CD14-positive monocyte (primary cell): Measurements from ENCODE around the gene CYB5A. TPM values are rescaled to one million over a fixed set of nuclear protein-coding genes. Genes with fewer than 3 reads are reported as not detected.

Experiments used
- DNase-seq, 3 donors: peaks; one replicate each; pipeline ENCODE4 v3.0.0-alpha.2; 2011 to 2022
- H2AFZ ChIP-seq: 2 replicates; pipeline ENCODE4 v1.6.0; 2012; ENCODE audit warnings: mild to moderate bottlenecking, low read depth, low read length, inconsistent platforms; ENCODE audit not compliant: insufficient read depth, poor library complexity, severe bottlenecking
- H3K27ac ChIP-seq, 2 donors: 1 replicate in 1 of 2; 2 replicates in 1 of 2; pipeline ENCODE4 v1.5.1; 2012 to 2013; ENCODE audit warnings: low read length in 2 of 2, control low read depth in 1 of 2, inconsistent platforms in 1 of 2, low read depth in 1 of 2, mild to moderate bottlenecking in 1 of 2
- H3K27me3 ChIP-seq, 2 donors: one replicate each; pipeline versions ENCODE4 v1.6.0 to v1.6.1; 2011 to 2013; ENCODE audit warnings: low read length in 2 of 2; ENCODE audit not compliant: control insufficient read depth in 2 of 2, insufficient read depth in 2 of 2
- H3K36me3 ChIP-seq, 2 donors: replicated peaks in 1 of 2; 1 replicate in 1 of 2; 2 replicates in 1 of 2; pipeline versions ENCODE4 v1.5.1 to v1.6.1; 2012 to 2013; ENCODE audit warnings: low read length in 2 of 2, control low read depth in 1 of 2, inconsistent platforms in 1 of 2, mild to moderate bottlenecking in 1 of 2; ENCODE audit not compliant: insufficient read depth in 2 of 2, control insufficient read depth in 1 of 2
- H3K4me1 ChIP-seq, 2 donors: 1 replicate in 1 of 2; 2 replicates in 1 of 2; pipeline versions ENCODE4 v1.5.1 to v1.6.1; 2012 to 2013; ENCODE audit warnings: low read length in 2 of 2, control low read depth in 1 of 2, inconsistent platforms in 1 of 2, mild to moderate bottlenecking in 1 of 2, moderate library complexity in 1 of 2; ENCODE audit not compliant: insufficient read depth in 2 of 2, control insufficient read depth in 1 of 2
- H3K4me2 ChIP-seq: replicated peaks from 2 replicates; pipeline ENCODE3; 2012; ENCODE audit warnings: low read length, moderate library complexity, mild to moderate bottlenecking; ENCODE audit not compliant: poor library complexity, severe bottlenecking; ENCODE audit errors: extremely low read depth
- H3K4me3 ChIP-seq, 3 experiments: fragments of 200-600 bp in 1 of 3; sonication (generic) in 1 of 3; replicated peaks in 1 of 3; 1 replicate in 2 of 3; 2 replicates in 1 of 3; pipeline ENCODE4 v1.5.1; 2011 to 2013; ENCODE audit warnings: low read length in 3 of 3, mild to moderate bottlenecking in 3 of 3, control low read depth in 2 of 3, low read depth in 2 of 3, inconsistent platforms in 1 of 3, moderate library complexity in 1 of 3
- H3K79me2 ChIP-seq: 2 replicates; pipeline ENCODE4 v1.6.0; 2012; ENCODE audit warnings: mild to moderate bottlenecking, control low read depth, inconsistent platforms, low read length, moderate library complexity; ENCODE audit not compliant: insufficient read depth
- H3K9ac ChIP-seq: 2 replicates; pipeline ENCODE4 v1.6.0; 2017; ENCODE audit warnings: low read length, mild to moderate bottlenecking; ENCODE audit not compliant: insufficient read depth, poor library complexity, severe bottlenecking
- H3K9me3 ChIP-seq, 2 donors: replicated peaks in 1 of 2; 1 replicate in 1 of 2; 2 replicates in 1 of 2; pipeline versions ENCODE4 v1.5.1 to v1.6.1; 2012 to 2013; ENCODE audit warnings: low read length in 2 of 2, control low read depth in 1 of 2; ENCODE audit not compliant: control insufficient read depth in 1 of 2, insufficient read depth in 1 of 2
- H4K20me1 ChIP-seq: 2 replicates; pipeline ENCODE4 v1.6.0; 2012; ENCODE audit warnings: mild to moderate bottlenecking, low read length, control low read depth, moderate library complexity; ENCODE audit not compliant: insufficient read depth
- H3K27ac Mint-ChIP-seq, 7 donors: one replicate each; pipeline ENCODE4 v1.8.0; 2020; ENCODE audit warnings: mild to moderate bottlenecking in 7 of 7, mixed read lengths in 7 of 7, moderate library complexity in 6 of 7, inconsistent platforms in 2 of 7
- H3K27me3 Mint-ChIP-seq, 3 donors: one replicate each; pipeline ENCODE4 v1.8.0; 2021 to 2022; ENCODE audit warnings: low read depth in 3 of 3, mild to moderate bottlenecking in 3 of 3, mixed read lengths in 3 of 3, moderate library complexity in 3 of 3, inconsistent platforms in 1 of 3
- H3K36me3 Mint-ChIP-seq, 2 donors: one replicate each; pipeline ENCODE4 v1.8.0; 2020; ENCODE audit warnings: mixed read lengths in 2 of 2, inconsistent platforms in 1 of 2, mild to moderate bottlenecking in 1 of 2
- H3K4me1 Mint-ChIP-seq: one replicate; pipeline ENCODE4 v1.8.0; 2020; ENCODE audit warnings: mild to moderate bottlenecking, mixed read lengths
- H3K4me3 Mint-ChIP-seq, 2 donors: one replicate each; pipeline ENCODE4 v1.8.0; 2020; ENCODE audit warnings: mild to moderate bottlenecking in 2 of 2, mixed read lengths in 2 of 2, moderate library complexity in 1 of 2
- H3K9me3 Mint-ChIP-seq, 7 donors: one replicate each; pipeline ENCODE4 v1.8.0; 2020 to 2022; ENCODE audit warnings: mixed read lengths in 7 of 7, mild to moderate bottlenecking in 6 of 7, moderate library complexity in 6 of 7, inconsistent platforms in 2 of 7
- WGBS: methylation state at CpG from one replicate; pipeline ENCODE4 v1.1.5; 2013; ENCODE audit warnings: missing lambda C conversion rate; ENCODE audit not compliant: insufficient coverage; 5-methylcytosine and 5-hydroxymethylcytosine counted together
- intact Hi-C, 2 donors: fragments of 100-400 bp; cut with micrococcal nuclease; formaldehyde crosslinking; loops; one replicate each; pipeline versions ENCODE4 v1.15.0 to v1.15.1; 2023
- polyA plus RNA-seq, 3 donors: library from polyadenylated mRNA; depleted of rRNA in 1 of 3; unstranded in 2 of 3; stranded (reverse) in 1 of 3; fragments of 300-500 nt in 2 of 3; fragments of >200 nt in 1 of 3; fragmentation: Illumina TruSeq in 2 of 3; gene quantifications; 1 replicate in 2 of 3; 2 replicates in 1 of 3; pipeline ENCODE4 v1.2.3, GENCODE V29; 2012 to 2021
- TF ChIP-seq, protein P1 (sequence below): fragments of 200-600 bp; IDR thresholded peaks from one replicate; pipeline ENCODE4 v1.8.0; 2022; ENCODE audit warnings: antibody characterized with exemption, mild to moderate bottlenecking

The CYB5A gene
- polyA plus RNA-seq, 3 donors, result 19.0 to 27.6 (median 22.4) TPM

DNA sequence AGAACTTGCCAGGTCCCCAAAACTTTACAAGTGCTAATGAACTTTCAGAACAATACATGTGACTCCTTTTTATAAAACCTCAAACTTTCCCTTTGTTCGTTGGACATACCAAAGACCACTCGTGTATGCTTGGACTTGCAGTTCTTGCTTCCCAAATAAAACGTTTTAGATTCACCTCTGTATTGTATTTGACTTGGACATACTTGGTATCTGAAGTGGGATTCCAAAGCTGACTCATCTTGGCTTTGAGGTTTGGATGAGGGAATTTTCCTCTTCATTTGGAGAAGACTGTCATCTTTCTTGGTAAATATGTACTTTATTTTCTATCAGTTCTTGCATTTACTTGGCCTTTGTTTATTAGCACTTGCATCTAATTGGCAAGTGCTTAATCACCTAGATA, 8.0 kb upstream of the CYB5A start:
- TF ChIP-seq, protein P1, sequence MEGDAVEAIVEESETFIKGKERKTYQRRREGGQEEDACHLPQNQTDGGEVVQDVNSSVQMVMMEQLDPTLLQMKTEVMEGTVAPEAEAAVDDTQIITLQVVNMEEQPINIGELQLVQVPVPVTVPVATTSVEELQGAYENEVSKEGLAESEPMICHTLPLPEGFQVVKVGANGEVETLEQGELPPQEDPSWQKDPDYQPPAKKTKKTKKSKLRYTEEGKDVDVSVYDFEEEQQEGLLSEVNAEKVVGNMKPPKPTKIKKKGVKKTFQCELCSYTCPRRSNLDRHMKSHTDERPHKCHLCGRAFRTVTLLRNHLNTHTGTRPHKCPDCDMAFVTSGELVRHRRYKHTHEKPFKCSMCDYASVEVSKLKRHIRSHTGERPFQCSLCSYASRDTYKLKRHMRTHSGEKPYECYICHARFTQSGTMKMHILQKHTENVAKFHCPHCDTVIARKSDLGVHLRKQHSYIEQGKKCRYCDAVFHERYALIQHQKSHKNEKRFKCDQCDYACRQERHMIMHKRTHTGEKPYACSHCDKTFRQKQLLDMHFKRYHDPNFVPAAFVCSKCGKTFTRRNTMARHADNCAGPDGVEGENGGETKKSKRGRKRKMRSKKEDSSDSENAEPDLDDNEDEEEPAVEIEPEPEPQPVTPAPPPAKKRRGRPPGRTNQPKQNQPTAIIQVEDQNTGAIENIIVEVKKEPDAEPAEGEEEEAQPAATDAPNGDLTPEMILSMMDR, result no peak
- H3K27me3 Mint-ChIP-seq, result peaks cover 0 to 3% (median 2%) of the 10 kb centered on the region in 3 donors
- 82% methylated on average over 2 of the region's 3 CpGs for WGBS
- Histone ChIP-seq H3K9ac (no peak overlapping the region), H3K4me3 (no peak overlapping the region), H4K20me1 (no peaks in the 10 kb centered on the region), H2AFZ (no peak overlapping the region), H3K27me3 (no peaks in the 10 kb centered on the region), H3K4me1 (no peaks in the 10 kb centered on the region), H3K79me2 (no peaks in the 10 kb centered on the region), H3K36me3 (no peaks in the 10 kb centered on the region), H3K9me3 (no peaks in the 10 kb centered on the region), H3K27ac (no peak overlapping the region), H3K4me2 (no peak overlapping the region)
- no peak for DNase-seq
- H3K9me3 Mint-ChIP-seq, result peaks cover 0 to 6% (median 2%) of the 10 kb centered on the region in 7 donors
- intact Hi-C loops, result no loop called here
- H3K4me1 Mint-ChIP-seq, result no peaks in the 10 kb centered on the region
- H3K4me3 Mint-ChIP-seq, result no peak overlapping the region
- H3K36me3 Mint-ChIP-seq, result no peaks in the 10 kb centered on the region
- no peak overlapping the region for H3K27ac Mint-ChIP-seq

DNA sequence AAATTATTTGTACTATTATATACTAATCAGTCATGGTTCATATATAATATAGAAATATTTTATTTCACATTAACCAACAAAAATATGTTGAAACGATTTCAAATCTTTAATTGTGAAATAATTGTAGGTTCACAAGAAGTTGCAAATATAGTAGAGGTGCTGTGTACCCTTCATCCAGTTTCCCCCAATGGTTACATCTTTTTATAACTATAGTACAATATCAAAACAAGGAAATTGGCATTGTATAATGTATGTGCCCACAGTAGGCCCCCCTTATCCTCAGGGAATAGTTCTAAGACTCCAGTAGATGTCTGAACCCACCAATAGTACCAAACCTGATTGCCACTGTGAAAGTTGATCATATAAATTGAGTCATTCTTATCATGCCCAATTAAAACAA, 7.4 kb upstream of the CYB5A start:
- WGBS, result no CpG with 5 or more reads among the region's 1 CpG
- Histone ChIP-seq H3K27ac (no peak overlapping the region), H2AFZ (no peak overlapping the region), H3K9ac (no peak overlapping the region), H3K4me3 (no peak overlapping the region), H3K4me2 (no peak overlapping the region), H3K4me1 (no peaks in the 10 kb centered on the region), H3K9me3 (no peaks in the 10 kb centered on the region), H3K27me3 (no peaks in the 10 kb centered on the region), H3K79me2 (no peaks in the 10 kb centered on the region), H3K36me3 (no peaks in the 10 kb centered on the region), H4K20me1 (no peaks in the 10 kb centered on the region)
- no peaks in the 10 kb centered on the region for H3K4me1 Mint-ChIP-seq
- peaks cover 0 to 6% (median 2%) of the 10 kb centered on the region in 7 donors for H3K9me3 Mint-ChIP-seq
- no peaks in the 10 kb centered on the region for H3K36me3 Mint-ChIP-seq
- no peak overlapping the region for H3K27ac Mint-ChIP-seq
- H3K27me3 Mint-ChIP-seq, result peaks cover 0 to 2% (median 1%) of the 10 kb centered on the region in 3 donors
- H3K4me3 Mint-ChIP-seq, result no peak overlapping the region
- DNase-seq, result no peak
- intact Hi-C loops, result no loop called here
- TF ChIP-seq, protein P1, result no peak
